IMR-90 (cell line): ENCODE data around the gene HERC5.
"Not testable (repeated sequence)": the region's sequence is repeated elsewhere in the genome, so short reads cannot be mapped to it uniquely, and the experiment has no call there.

Source experiments
- BHLHE40 ChIP-seq: fragments of 150-350 bp; IDR thresholded peaks from 2 replicates; pipeline ENCODE4 v1.6.1; 2016; ENCODE audit warnings: mild to moderate bottlenecking, low read depth, low read length
- CEBPB ChIP-seq: IDR thresholded peaks from 2 replicates; pipeline ENCODE4 v1.6.1; 2012; ENCODE audit warnings: low read depth, low read length, improper control_type of control experiment
- CTCF ChIP-seq: conservative IDR thresholded peaks from 2 replicates; pipeline ENCODE4 v1.5.1; 2012; ENCODE audit warnings: mild to moderate bottlenecking, low read depth, low read length, improper control_type of control experiment
- ELK1 ChIP-seq: fragments of 150-350 bp; IDR thresholded peaks from 2 replicates; pipeline ENCODE4 v1.6.1; 2016; ENCODE audit warnings: low read depth, mild to moderate bottlenecking, low read length, moderate library complexity, borderline replicate concordance
- FOS ChIP-seq: fragments of 150-350 bp; IDR thresholded peaks from 2 replicates; pipeline ENCODE4 v1.6.1; 2016; ENCODE audit warnings: low read depth, low read length
- MAFK ChIP-seq: IDR thresholded peaks from 2 replicates; pipeline ENCODE4 v1.6.1; 2012; ENCODE audit warnings: low read depth, low read length, improper control_type of control experiment
- MXI1 ChIP-seq: IDR thresholded peaks from 2 replicates; pipeline ENCODE4 v1.6.1; 2012; ENCODE audit warnings: low read depth, mild to moderate bottlenecking, low read length, moderate library complexity, borderline replicate concordance
- NFE2L2 ChIP-seq: fragments of 150-350 bp; IDR thresholded peaks from 2 replicates; pipeline ENCODE4 v1.6.1; 2016; ENCODE audit warnings: low read depth, mild to moderate bottlenecking, low read length
- POLR2A ChIP-seq: IDR thresholded peaks from 2 replicates; pipeline ENCODE4 v1.6.1; 2012; ENCODE audit warnings: mild to moderate bottlenecking, low read depth, low read length
- RAD21 ChIP-seq: IDR thresholded peaks from 2 replicates; pipeline ENCODE4 v1.6.1; 2012; ENCODE audit warnings: low read length, improper control_type of control experiment
- RCOR1 ChIP-seq: IDR thresholded peaks from 2 replicates; pipeline ENCODE4 v1.6.1; 2012; ENCODE audit warnings: mild to moderate bottlenecking, low read length, improper control_type of control experiment; ENCODE audit not compliant: insufficient replicate concordance
- RFX5 ChIP-seq: IDR thresholded peaks from 2 replicates; pipeline ENCODE4 v1.8.0; 2012; ENCODE audit warnings: low read depth, mild to moderate bottlenecking, low read length, moderate library complexity
- SMC3 ChIP-seq: fragments of 150-350 bp; IDR thresholded peaks from 2 replicates; pipeline ENCODE4 v1.6.1; 2016; ENCODE audit warnings: low read depth, mild to moderate bottlenecking, antibody characterized with exemption, low read length, moderate library complexity
- USF2 ChIP-seq: fragments of 150-350 bp; IDR thresholded peaks from 2 replicates; pipeline ENCODE4 v1.6.1; 2017; ENCODE audit warnings: mild to moderate bottlenecking, antibody characterized with exemption, low read length, low read depth

GRCh38 chr4:88437873-88438272, 19.0 kb upstream of the HERC5 start:
- not testable (repeated sequence) for TF ChIP-seq MAFK, CTCF, RFX5, RAD21, FOS, POLR2A, NFE2L2, SMC3, ELK1, MXI1, RCOR1, BHLHE40, USF2
- TF ChIP-seq CEBPB = peak; percentile 51
